Activated CD4-positive, CD25-positive, alpha-beta regulatory T cell treated with anti-CD3 and anti-CD28 coated beads, Interleukin-2, amount 50 U/mL, for 16 hours (primary cell): Measurements from ENCODE around the gene NRXN3.

Source experiments
- DNase-seq: peaks from one replicate; pipeline ENCODE4 v3.0.0-alpha.2; 2020; ENCODE audit warnings: low read depth, low spot score

Gene NRXN3

GRCh38 chr14:79573486-79573885, 1403.3 kb downstream of the NRXN3 start:
- no peak for DNase-seq

GRCh38 chr14:79575032-79575431, 1404.9 kb downstream of the NRXN3 start:
- no peak for DNase-seq

- no peak for DNase-seq
Observed at GRCh38 chr14:79576424-79576823, 1406.3 kb downstream of the NRXN3 start.

GRCh38 chr14:79578470-79578869, 1408.3 kb downstream of the NRXN3 start:
- DNase-seq: no peak

GRCh38 chr14:79580414-79580813, 1410.2 kb downstream of the NRXN3 start:
- DNase-seq: no peak

- no peak for DNase-seq
Observed at GRCh38 chr14:79580906-79581305, 1410.7 kb downstream of the NRXN3 start.

GRCh38 chr14:79581912-79582576, 1411.9 kb downstream of the NRXN3 start:
- DNase-seq: no peak

- no peak for DNase-seq
Observed at GRCh38 chr14:79583738-79584408, 1413.7 kb downstream of the NRXN3 start.

- DNase-seq: no peak
Observed at GRCh38 chr14:79584679-79585078, 1414.5 kb downstream of the NRXN3 start.

- DNase-seq: no peak
Observed at GRCh38 chr14:79585845-79586244, 1415.7 kb downstream of the NRXN3 start.

GRCh38 chr14:79586416-79586815, 1416.2 kb downstream of the NRXN3 start:
- DNase-seq: no peak

- DNase-seq: no peak
Observed at GRCh38 chr14:79586989-79587598, 1416.9 kb downstream of the NRXN3 start.

- DNase-seq: no peak
Observed at GRCh38 chr14:79587875-79588274, 1417.7 kb downstream of the NRXN3 start.

GRCh38 chr14:79588398-79588797, 1418.2 kb downstream of the NRXN3 start:
- DNase-seq: no peak

- DNase-seq: no peak
Observed at GRCh38 chr14:79596551-79596950, 1426.4 kb downstream of the NRXN3 start.

GRCh38 chr14:79597566-79597965, 1427.4 kb downstream of the NRXN3 start:
- no peak for DNase-seq

- no peak for DNase-seq
Observed at GRCh38 chr14:79598339-79598738, 1428.2 kb downstream of the NRXN3 start.

- no peak for DNase-seq
Observed at GRCh38 chr14:79599239-79599638, 1429.1 kb downstream of the NRXN3 start.

- no peak for DNase-seq
Observed at GRCh38 chr14:79600406-79600805, 1430.2 kb downstream of the NRXN3 start.

GRCh38 chr14:79601579-79601978, 1431.4 kb downstream of the NRXN3 start:
- no peak for DNase-seq

- DNase-seq: no peak
Observed at GRCh38 chr14:79602045-79602444, 1431.9 kb downstream of the NRXN3 start.

- DNase-seq: no peak
Observed at GRCh38 chr14:79602742-79603141, 1432.6 kb downstream of the NRXN3 start.

- DNase-seq: no peak
Observed at GRCh38 chr14:79605849-79606248, 1435.7 kb downstream of the NRXN3 start.
